ENCODE measurements around the gene NRGN. TPM values are rescaled to one million over a fixed set of nuclear protein-coding genes. Genes with fewer than 3 reads are reported as not detected.
"Not testable (repeated sequence)": the region's sequence is repeated elsewhere in the genome, so short reads cannot be mapped to it uniquely, and the experiment has no call there.

NRGN gene
- total RNA-seq, 1 donor from 2014 or later = 6.4 TPM

GRCh38 chr11:124769806-124770774 is 30.3 kb downstream of the NRGN start:
- intact Hi-C loops (cut with DNase I) = loop anchor here (10.0 kb wide), 1 partner anchor 65 kb away; no protein-coding TSS in a partner anchor
- no peak for DNase-seq (ENCODE audit: missing footprints)
- ATAC-seq = no peak

GRCh38 chr11:124770959-124771358 is 31.2 kb downstream of the NRGN start:
- intact Hi-C loops (cut with DNase I); ATAC-seq; DNase-seq (ENCODE audit: missing footprints): not testable (repeated sequence)

DNA sequence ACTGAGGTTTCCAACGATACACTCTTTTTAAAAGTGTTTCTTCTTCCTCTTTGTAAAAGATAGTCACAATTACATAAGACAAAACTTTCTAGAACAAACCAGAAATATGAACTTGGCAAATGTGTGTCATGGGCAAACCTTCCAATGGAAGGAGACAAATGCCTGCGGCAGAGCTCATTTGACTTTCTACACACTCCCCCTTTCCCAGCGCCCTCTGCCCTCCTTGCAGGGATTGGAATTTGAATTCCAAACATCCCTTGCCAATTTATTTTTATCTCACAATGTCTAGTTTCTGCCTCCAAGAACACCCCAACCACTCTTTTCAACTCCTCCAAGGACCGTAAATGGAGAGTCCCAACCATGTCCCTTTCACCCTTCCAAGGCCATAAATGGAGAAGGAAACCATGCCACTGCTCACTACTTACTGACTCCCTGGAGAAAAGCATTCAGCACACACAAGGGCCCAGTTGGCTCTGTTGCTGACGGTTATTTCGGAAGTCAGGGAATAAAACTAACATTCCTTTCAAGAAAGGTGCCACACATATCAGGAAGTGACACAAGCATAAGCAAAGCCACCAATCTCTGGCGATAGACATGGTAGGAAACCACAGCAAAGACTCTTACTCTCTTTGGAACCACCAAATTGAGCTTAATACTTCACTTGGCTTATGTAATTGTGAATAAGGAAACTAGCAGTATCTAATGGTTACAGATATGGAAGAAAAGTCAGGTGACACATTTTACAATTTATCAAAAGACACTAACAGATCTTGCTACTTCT is 37.3 kb downstream of the NRGN start:
- DNase-seq (ENCODE audit: missing footprints) (no peak), ATAC-seq (no peak)

DNA sequence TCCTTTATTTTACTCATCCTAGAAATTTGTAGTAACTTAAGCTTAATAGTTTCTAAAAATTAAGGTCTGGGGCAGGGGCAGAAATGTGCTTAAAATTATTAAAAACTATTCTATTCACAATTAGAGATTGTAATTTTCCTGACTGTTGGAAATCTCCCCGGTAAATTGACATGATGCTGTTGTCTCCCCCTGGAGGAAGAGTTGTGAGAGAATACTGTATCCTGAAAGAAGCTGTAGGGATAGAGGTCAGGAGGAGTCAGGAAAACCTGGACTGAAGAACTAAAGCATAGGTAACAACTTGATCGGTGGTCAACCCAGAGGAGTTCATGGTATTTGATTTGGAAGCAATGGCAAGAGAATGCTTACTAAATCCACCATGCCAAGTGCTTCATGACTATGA is 38.5 kb downstream of the NRGN start:
- ATAC-seq (no peak), DNase-seq (ENCODE audit: missing footprints) (no peak)
- intact Hi-C loops (cut with DNase I) = no loop called here

More for the DNA sequence above, 37.3 kb downstream of the NRGN start:
- intact Hi-C loops (cut with DNase I) = no loop called here

- DNase-seq (ENCODE audit: missing footprints) = no peak
- intact Hi-C loops (cut with DNase I) = no loop called here
- ATAC-seq = no peak
Measured at GRCh38 chr11:124779568-124779967, 39.8 kb downstream of the NRGN start.

DNA sequence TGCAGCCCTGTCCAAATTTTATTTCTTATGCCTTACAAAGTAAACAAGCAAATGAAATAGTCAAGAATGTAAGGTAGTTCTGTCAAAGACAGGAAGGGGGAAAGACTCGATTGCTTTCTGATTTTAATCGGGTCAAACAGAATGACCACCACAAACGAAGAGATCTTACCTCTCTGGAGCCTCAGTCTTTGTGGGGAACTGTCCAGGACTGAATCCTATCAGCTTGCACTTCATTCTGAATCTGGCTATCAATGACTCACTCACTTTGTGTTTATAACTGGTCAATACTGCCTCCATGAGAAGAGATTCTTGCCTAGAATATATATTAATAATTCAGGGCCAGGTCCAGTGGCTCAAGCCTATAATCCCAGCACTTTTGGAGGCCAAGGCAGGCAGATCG is 43.3 kb downstream of the NRGN start:
- DNase-seq (ENCODE audit: missing footprints) (no peak), ATAC-seq (no peak)
- intact Hi-C loops (cut with DNase I) = no loop called here

DNA sequence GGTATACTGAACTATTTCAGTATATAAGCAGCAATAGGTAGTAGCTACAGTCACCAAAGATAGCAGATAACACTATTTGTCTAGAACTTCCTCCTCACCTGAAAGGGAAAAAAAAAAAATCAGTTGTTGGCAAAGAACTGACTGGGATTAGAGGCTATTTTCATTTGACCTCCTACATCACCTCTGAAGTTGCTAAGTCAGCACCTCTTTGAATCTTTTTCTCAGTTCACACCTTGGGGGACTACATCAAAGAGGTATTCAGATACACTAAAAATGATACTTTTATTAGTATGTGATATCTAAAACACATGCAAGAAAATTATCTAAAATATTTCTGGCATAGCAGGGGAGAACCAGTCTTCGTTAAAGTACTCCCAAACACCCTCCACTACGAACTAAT is 44.3 kb downstream of the NRGN start:
- ATAC-seq = no peak
- DNase-seq (ENCODE audit: missing footprints) = no peak
- intact Hi-C loops (cut with DNase I) = no loop called here

DNA sequence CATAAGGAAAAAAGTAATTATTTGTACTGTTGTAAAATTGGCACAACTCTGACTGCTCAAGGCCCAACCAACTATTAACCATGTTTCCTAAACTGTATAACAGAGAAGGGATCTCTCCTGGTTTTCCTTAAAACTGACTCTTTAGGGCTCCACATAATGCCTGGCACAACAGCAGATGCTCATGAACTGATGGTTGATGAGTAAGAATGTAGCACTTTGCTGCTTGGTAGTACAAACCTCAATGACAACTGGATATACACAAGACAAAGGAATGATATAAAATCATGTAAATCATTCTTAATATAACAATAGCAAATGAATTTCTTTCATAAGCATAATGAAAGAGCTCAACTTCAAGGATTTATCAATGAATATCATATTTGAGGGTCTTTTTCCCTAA is 48.8 kb downstream of the NRGN start:
- no peak for ATAC-seq
- intact Hi-C loops (cut with DNase I) = no loop called here

GRCh38 chr11:124791626-124792341 is 52.0 kb downstream of the NRGN start:
- intact Hi-C loops (cut with DNase I) = no loop called here
- DNase-seq (ENCODE audit: missing footprints) (no peak), ATAC-seq (no peak)

More for the DNA sequence above, 48.8 kb downstream of the NRGN start:
- DNase-seq (ENCODE audit: missing footprints) = no peak

GRCh38 chr11:124793466-124794278 is 53.9 kb downstream of the NRGN start:
- no peak for ATAC-seq
- DNase-seq (ENCODE audit: missing footprints) = no peak
- intact Hi-C loops (cut with DNase I) = no loop called here

DNA sequence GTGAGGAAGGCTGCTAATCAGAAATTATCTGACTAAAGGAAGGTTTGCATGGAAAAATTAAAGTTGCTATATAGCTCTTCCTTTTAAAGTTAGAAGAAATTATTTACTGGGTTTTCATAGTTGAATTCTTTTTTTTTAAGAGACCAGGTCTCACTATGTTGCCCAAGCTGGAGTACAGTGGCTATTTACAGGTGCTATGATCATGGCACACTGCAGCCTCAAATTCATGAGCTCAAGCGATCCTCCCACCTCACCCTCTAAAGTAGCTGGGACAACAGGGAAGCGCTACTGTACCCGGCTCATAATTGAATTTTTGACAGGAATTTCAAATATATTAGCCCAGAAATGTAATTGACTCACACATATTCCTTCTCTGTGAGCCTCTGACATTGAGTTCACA is 56.6 kb downstream of the NRGN start:
- intact Hi-C loops (cut with DNase I) = no loop called here
- ATAC-seq = no peak
- DNase-seq (ENCODE audit: missing footprints) = no peak

Other genes with a start within 250 kb of the NRGN start
- gene OR8B12, start 196.3 kb upstream of the NRGN start, total RNA-seq = not detected
- gene OR8A1, start 169.9 kb upstream of the NRGN start, total RNA-seq = not detected
- not detected for gene PANX3, start 128.5 kb upstream of the NRGN start, total RNA-seq
- gene TBRG1, start 117.1 kb upstream of the NRGN start, total RNA-seq = 21.0 TPM
- 83.1 TPM for gene SIAE, start 66.2 kb upstream of the NRGN start, total RNA-seq
- 2.6 TPM for gene SPA17, start 66.0 kb upstream of the NRGN start, total RNA-seq
- 0.70 TPM for gene VSIG2, start 12.3 kb downstream of the NRGN start, total RNA-seq
- 43.1 TPM for gene ESAM, start 22.3 kb downstream of the NRGN start, total RNA-seq
- gene MSANTD2, start 60.5 kb downstream of the NRGN start, total RNA-seq = 3.8 TPM
- 4.6 TPM for gene ROBO3, start 125.5 kb downstream of the NRGN start, total RNA-seq
- 27.6 TPM for gene ROBO4, start 157.9 kb downstream of the NRGN start, total RNA-seq
- not detected for gene HEPN1, start 179.3 kb downstream of the NRGN start, total RNA-seq
- gene HEPACAM, start 196.1 kb downstream of the NRGN start, total RNA-seq = 0.41 TPM
- 0.38 TPM for gene CCDC15, start 214.3 kb downstream of the NRGN start, total RNA-seq

Data from Right ventricle myocardium inferior (tissue), 1 donor.